Measurements from ENCODE around the gene LSAMP. TPM values are rescaled to one million over a fixed set of nuclear protein-coding genes. Genes with fewer than 3 reads are reported as not detected.

LSAMP gene
- total and polyA plus RNA-seq, 9 of the 15 experiments (the other 6 are each of a cell fraction or from before 2014, with no cell fraction given): 0.09 to 0.11 TPM; not detected in 7

- TF ChIP-seq ZBTB1 (CRISPR knock-in tag; IDR thresholded peaks at IDR 0.05; ENCODE audit: borderline replicate concordance, low read depth) (no peak), AFF1 (IDR thresholded peaks at IDR 0.05; ENCODE audit: low read depth in 1 of 2, partially characterized antibody in 2 of 2) (no peak), NFXL1 (CRISPR knock-in tag; IDR thresholded peaks at IDR 0.05) (no peak), FOXJ2 (tag; IDR thresholded peaks at IDR 0.05) (no peak), POLR3A (IDR thresholded peaks at IDR 0.05; ENCODE audit: borderline replicate concordance, extremely low read depth, insufficient read depth, insufficient read length) (no peak), ILF3 (IDR thresholded peaks at IDR 0.05; ENCODE audit: borderline replicate concordance) (no peak)
Measured at GRCh38 chr3:116087426-116087825, 357.9 kb downstream of the LSAMP start (continued).
